SK-N-SH (cell line): ENCODE results near the gene HPX. TPM values are rescaled to one million over a fixed set of nuclear protein-coding genes. Genes with fewer than 3 reads are reported as not detected.

Source experiments
- CTCF ChIA-PET: fragments of 300-600, 350-600 bp; formaldehyde crosslinking; extraction: SDS; loops from one replicate; lab custom pipeline; 2021; lab: Yijun Ruan, JAX
- POLR2A ChIA-PET: fragments of 350-600 bp; sonication (Branson Sonifier 250); formaldehyde crosslinking; extraction: SDS; loops from one replicate; lab custom pipeline; 2020; ENCODE audit warnings: antibody characterized with exemption, inconsistent platforms; lab: Yijun Ruan, JAX
- DNase-seq: peaks from one replicate; pipeline ENCODE4 v3.0.0; 2012
- H2AFZ ChIP-seq: fragments of 200-600 bp; sonication (generic); 2 replicates; pipeline ENCODE4 v1.8.1; 2016; ENCODE audit warnings: antibody characterized with exemption, mild to moderate bottlenecking, low read depth
- H3F3A ChIP-seq: fragments of 200-600 bp; sonication (generic); replicated peaks from 2 replicates; pipeline ENCODE3; 2016; ENCODE audit warnings: antibody characterized with exemption, mild to moderate bottlenecking; ENCODE audit not compliant: insufficient read depth
- H3K27ac ChIP-seq, 2 experiments: fragments of 200-500 bp in 1 of 2; fragments of 200-600 bp in 1 of 2; sonication (Bioruptor generic) in 1 of 2; sonication (generic), shearing (Covaris generic) in 1 of 2; 2 replicates each; pipeline versions ENCODE4 v1.5.1 to v1.6.1; 2014 to 2016; ENCODE audit warnings: low read depth in 2 of 2, inconsistent platforms in 1 of 2, low read length in 1 of 2, mild to moderate bottlenecking in 1 of 2, mixed read lengths in 1 of 2
- H3K27me3 ChIP-seq: fragments of 200-600 bp; sonication (generic), shearing (Covaris generic); 2 replicates; pipeline ENCODE4 v1.6.1; 2016; ENCODE audit warnings: mixed run types; ENCODE audit not compliant: insufficient read depth
- H3K36me3 ChIP-seq, 2 experiments: fragments of 200-500 bp in 1 of 2; fragments of 200-600 bp in 1 of 2; sonication (Bioruptor generic) in 1 of 2; sonication (generic) in 1 of 2; replicated peaks in 1 of 2; 2 replicates each; pipeline versions ENCODE3 to v1.5.1; 2014 to 2016; ENCODE audit warnings: low read length in 1 of 2, mild to moderate bottlenecking in 1 of 2; ENCODE audit not compliant: insufficient read depth in 2 of 2, control insufficient read depth in 1 of 2
- H3K4me1 ChIP-seq, 2 experiments: fragments of 200-500 bp in 1 of 2; fragments of 200-600 bp in 1 of 2; sonication (Bioruptor generic) in 1 of 2; sonication (generic), shearing (Covaris generic) in 1 of 2; 2 replicates each; pipeline versions ENCODE4 v1.5.1 to v1.6.1; 2014 to 2016; ENCODE audit warnings: low read depth in 1 of 2, low read length in 1 of 2, mixed run types in 1 of 2; ENCODE audit not compliant: insufficient read depth in 2 of 2, control insufficient read depth in 1 of 2
- H3K4me2 ChIP-seq: fragments of 200-600 bp; sonication (generic), shearing (Covaris generic); 2 replicates; pipeline ENCODE4 v1.6.1; 2017; ENCODE audit warnings: mixed run types
- H3K4me3 ChIP-seq, 2 experiments: fragments of 200-500 bp in 1 of 2; fragments of 200-600 bp in 1 of 2; sonication (Bioruptor generic) in 1 of 2; sonication (generic), shearing (Covaris generic) in 1 of 2; 2 replicates each; pipeline versions ENCODE4 v1.5.1 to v1.8.1; 2014 to 2016; ENCODE audit warnings: low read depth in 2 of 2, inconsistent platforms in 1 of 2, low read length in 1 of 2, mild to moderate bottlenecking in 1 of 2, mixed read lengths in 1 of 2, moderate library complexity in 1 of 2
- H3K79me2 ChIP-seq: fragments of 200-600 bp; sonication (generic); 2 replicates; pipeline ENCODE4 v1.8.1; 2017; ENCODE audit warnings: mild to moderate bottlenecking; ENCODE audit not compliant: insufficient read depth
- H3K9ac ChIP-seq: fragments of 200-600 bp; sonication (generic); 2 replicates; pipeline ENCODE4 v1.6.1; 2017; ENCODE audit warnings: mixed run types
- H3K9me2 ChIP-seq: fragments of 200-600 bp; sonication (generic); 2 replicates; pipeline ENCODE4 v1.6.1; 2017; ENCODE audit warnings: mixed run types
- H3K9me3 ChIP-seq: fragments of 200-600 bp; sonication (generic); 2 replicates; pipeline ENCODE4 v1.6.1; 2017; ENCODE audit warnings: mixed run types, mild to moderate bottlenecking, moderate library complexity
- H4K20me1 ChIP-seq: fragments of 200-600 bp; sonication (generic); 2 replicates; pipeline ENCODE4 v1.6.1; 2017; ENCODE audit warnings: mild to moderate bottlenecking, mixed run types; ENCODE audit not compliant: insufficient read depth
- CHD2 ChIP-seq: fragments of 150-350 bp; IDR thresholded peaks from 2 replicates; pipeline ENCODE4 v1.6.1; 2018; ENCODE audit warnings: low read length; ENCODE audit not compliant: partially characterized antibody
- EP300 ChIP-seq, 2 experiments: IDR thresholded peaks; 2 replicates each; pipeline versions ENCODE4 v1.4.0 to v1.6.1; 2012; ENCODE audit warnings: borderline replicate concordance in 1 of 2, low read depth in 1 of 2, low read length in 1 of 2
- EZH2phosphoT487 ChIP-seq: fragments of 200-600 bp; sonication (generic); IDR thresholded peaks from 2 replicates; pipeline ENCODE4 v1.6.1; 2017; ENCODE audit warnings: low read depth, mixed run types, mild to moderate bottlenecking, antibody characterized with exemption, moderate library complexity, borderline replicate concordance
- FOSL2 ChIP-seq: IDR thresholded peaks from 2 replicates; pipeline ENCODE4 v1.4.0; 2012; ENCODE audit warnings: low read depth, mild to moderate bottlenecking, moderate library complexity, borderline replicate concordance
- JUND ChIP-seq: IDR thresholded peaks from 2 replicates; pipeline ENCODE4 v1.4.0; 2012
- NFIC ChIP-seq: IDR thresholded peaks from 2 replicates; pipeline ENCODE4 v1.4.0; 2012; ENCODE audit warnings: borderline replicate concordance
- PBX3 ChIP-seq: IDR thresholded peaks from 2 replicates; pipeline ENCODE4; 2012
- POLR2AphosphoS5 ChIP-seq: IDR thresholded peaks from 2 replicates; pipeline ENCODE4 v1.6.1; 2012; ENCODE audit warnings: low read depth, low read length
- RAD21 ChIP-seq: IDR thresholded peaks from 2 replicates; pipeline ENCODE4 v1.6.1; 2012; ENCODE audit warnings: mild to moderate bottlenecking, low read length
- RFX5 ChIP-seq: IDR thresholded peaks from 2 replicates; pipeline ENCODE4 v1.6.1; 2012; ENCODE audit warnings: mild to moderate bottlenecking, improper control_type of control experiment, low read length
- SIN3A ChIP-seq: IDR thresholded peaks from 2 replicates; pipeline ENCODE4 v1.6.1; 2012; ENCODE audit warnings: low read depth, mild to moderate bottlenecking, low read length, moderate library complexity, borderline replicate concordance
- YY1 ChIP-seq: IDR thresholded peaks from 2 replicates; pipeline ENCODE4 v1.4.0; 2012; ENCODE audit warnings: low read depth, mild to moderate bottlenecking
- ZBTB33 ChIP-seq: IDR thresholded peaks from 2 replicates; pipeline ENCODE4 v1.4.0; 2012; ENCODE audit warnings: low read depth, borderline replicate concordance
- WGBS: methylation state at CpG from one replicate; pipeline ENCODE4 v1.1.6; 2017; ENCODE audit warnings: low lambda C conversion rate; 5-methylcytosine and 5-hydroxymethylcytosine counted together
- polyA plus RNA-seq, 3 experiments: library from polyadenylated mRNA; depleted of rRNA; stranded (reverse); fragments of >200 nt; gene quantifications; 2 replicates each; pipeline ENCODE4 v1.2.3, GENCODE V29; 2012

Gene HPX
- polyA plus RNA-seq, 1 of the 3 experiments (the other 2 are of a cell fraction), result 1.8 TPM

- TF ChIP-seq PBX3 (no peak), CHD2 (no peak), EP300 (IDR thresholded peaks at IDR 0.05; ENCODE audit: borderline replicate concordance in 1 of 2, low read depth in 1 of 2, low read length in 1 of 2) (no peak)
- TF ChIP-seq, all 33 proteins: peak for 0
Measured at GRCh38 chr11:6410695-6411430, 29.9 kb downstream of the HPX start (continued).

GRCh38 chr11:6406370-6406769 is 34.4 kb downstream of the HPX start:
- peaks cover 0 to 13% of the 10 kb centered on the region in 2 experiments; a peak in 1 of 4 replicates for H3K4me1 ChIP-seq
- H4K20me1 ChIP-seq, result no peaks in the 10 kb centered on the region
- no peak for DNase-seq
- no peak for TF ChIP-seq POLR2AphosphoS5
- no peak for TF ChIP-seq EZH2phosphoT487
- TF ChIP-seq RFX5, result no peak
- TF ChIP-seq SIN3A, result no peak
- no peak for TF ChIP-seq YY1
- no peak for TF ChIP-seq RAD21
- no peak for TF ChIP-seq ZBTB33
- TF ChIP-seq NFIC, result no peak
- TF ChIP-seq FOSL2, result no peak
- no peak for TF ChIP-seq JUND
- no peak overlapping the region for H3K27ac ChIP-seq
- peaks cover 0 to 14% of the 10 kb centered on the region in 2 experiments for H3K36me3 ChIP-seq
- peaks cover 2% of the 10 kb centered on the region for H3F3A ChIP-seq
- CTCF ChIA-PET, result interaction anchor here (1.2 to 2.4 kb wide), 5 partner anchors 13 to 300 kb away, joined by 3 to 9 read pairs (median 6); partner anchors contain the start of gene APBB1
- H3K27me3 ChIP-seq, result no peaks in the 10 kb centered on the region
- POLR2A ChIA-PET, result interaction anchor here (0.9 to 2.1 kb wide), 3 partner anchors 11 to 13 kb away, joined by 3 to 6 read pairs (median 3); partner anchors contain the start of gene APBB1
- H3K4me2 ChIP-seq, result no peak overlapping the region
- WGBS, result 28% methylated on average over 2 of the region's 2 CpGs
- H2AFZ ChIP-seq, result no peak overlapping the region
- no peaks in the 10 kb centered on the region for H3K9me2 ChIP-seq
- H3K9ac ChIP-seq, result no peak overlapping the region
- H3K4me3 ChIP-seq, result no peak overlapping the region
- no peaks in the 10 kb centered on the region for H3K9me3 ChIP-seq
- H3K79me2 ChIP-seq, result no peaks in the 10 kb centered on the region
